ENCODE data around the gene SERPINH1. TPM values are rescaled to one million over a fixed set of nuclear protein-coding genes. Genes with fewer than 3 reads are reported as not detected.

SERPINH1 gene
- total and polyA plus RNA-seq, 2 donors (not counting 3 experiments of a cell fraction or from before 2014, with no cell fraction given) = 409 to 816 TPM

DNA sequence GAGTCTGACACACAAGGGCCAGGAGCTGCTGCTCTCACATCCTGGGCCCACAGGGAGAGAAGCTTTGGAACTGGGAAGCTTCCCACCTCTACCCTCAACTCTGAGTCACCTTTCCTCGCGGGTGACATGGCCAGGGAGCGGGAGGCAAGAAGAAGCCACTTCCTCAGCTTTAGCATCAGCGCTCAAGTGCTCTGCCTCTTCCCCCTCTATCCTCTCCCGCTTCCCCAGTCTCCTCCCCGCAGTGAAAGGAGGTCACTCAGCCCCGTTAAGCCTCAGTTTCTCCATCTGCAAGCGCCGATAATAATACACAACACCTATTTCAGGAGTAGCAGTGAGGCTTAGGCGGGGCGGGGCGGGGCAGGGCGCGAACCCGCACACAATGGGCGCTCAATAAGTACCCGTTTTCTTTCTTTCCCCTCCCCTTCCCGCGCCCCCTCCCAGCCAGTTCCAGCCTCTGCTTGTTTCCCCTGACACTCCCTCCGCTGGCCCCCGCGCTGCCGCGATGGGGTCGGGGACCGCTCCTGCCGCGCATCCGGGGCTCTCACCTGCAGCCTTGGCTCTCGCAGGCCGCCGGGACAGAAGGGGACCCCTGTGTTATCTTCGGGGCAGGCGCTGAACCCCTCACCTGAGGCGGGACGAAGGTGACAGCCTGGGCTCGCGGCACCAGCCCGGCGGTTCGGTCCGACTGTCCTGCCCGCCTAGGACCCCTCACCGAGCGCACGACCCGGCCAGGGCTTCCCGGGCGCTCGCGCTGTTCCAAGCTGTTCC is 37.2 kb upstream of the SERPINH1 start:
- Histone ChIP-seq H3K79me2 (ENCODE audit: control insufficient read depth, insufficient read depth, low read length) (no peaks in the 10 kb centered on the region), H3K9me1 (replicated peaks; ENCODE audit: control insufficient read depth, extremely low read depth, insufficient read depth, low read length) (no peaks in the 10 kb centered on the region), H3K4me3 (replicated peaks in 1 of 3; ENCODE audit: insufficient read depth in 1 of 3, low read depth in 1 of 3, low read length in 3 of 3) (peak overlapping the region; percentile 36 to 74 (median 68)), H3K27ac (ENCODE audit: insufficient read depth, low read depth, low read length) (no peak overlapping the region), H3K4me2 (ENCODE audit: insufficient read depth, low read length) (peak overlapping the region; percentile 81), H3K9me3 (replicated peaks; ENCODE audit: control insufficient read depth, insufficient read depth, low read length) (no peaks in the 10 kb centered on the region), H3K9ac (replicated peaks; ENCODE audit: extremely low read depth, insufficient read depth, low read length) (peak overlapping the region; percentile 34), H3K4me1 (ENCODE audit: control insufficient read depth, extremely low read depth, insufficient read depth, low read length) (peaks cover 22% of the 10 kb centered on the region), H4K20me1 (replicated peaks; ENCODE audit: control insufficient read depth, extremely low read depth, insufficient read depth, low read length) (no peaks in the 10 kb centered on the region), H3K36me3 (ENCODE audit: control insufficient read depth in 2 of 2, extremely low read depth in 1 of 2, insufficient read depth in 2 of 2, low read length in 2 of 2) (no peaks in the 10 kb centered on the region), H2AFZ (ENCODE audit: low read depth, low read length) (peak overlapping the region; percentile 52), H3K27me3 (ENCODE audit: control insufficient read depth in 2 of 2, insufficient read depth in 2 of 2, low read length in 2 of 2) (no peaks in the 10 kb centered on the region)
- TF ChIP-seq EZH2 (IDR thresholded peaks at IDR 0.05; ENCODE audit: borderline replicate concordance, low read depth, low read length, severe bottlenecking) (peak; percentile 45), MYC (IDR thresholded peaks at IDR 0.05; ENCODE audit: low read depth, low read length) (no peak)
- ChIA-PET CTCF (interaction anchor here (0.7 to 5.5 kb wide), 16 partner anchors 13 to 136 kb away, joined by 3 to 49 read pairs (median 4); no protein-coding TSS in a partner anchor), POLR2A (interaction anchor here (0.6 to 1.2 kb wide), 2 partner anchors 56 to 66 kb away, joined by 4 to 5 read pairs; no protein-coding TSS in a partner anchor)
- dilution Hi-C loops (cut with MboI; ENCODE audit: extremely low pct_ligation_motif_present, low sequenced_read_pairs) = loop anchor here (5.0 kb wide), 1 partner anchor 38 kb away; no protein-coding TSS in a partner anchor
- FAIRE-seq = peak; percentile 80
- intact Hi-C loops (cut with micrococcal nuclease) = loop anchor here (1.0 to 5.0 kb wide), 2 partner anchors 33 to 59 kb away; no protein-coding TSS in a partner anchor
- DNase-seq (ENCODE audit: low read depth, low spot score) = peak; percentile 23
- no TSS peak for BruUV-seq (replicated peaks)

- intact Hi-C loops (cut with micrococcal nuclease) = loop anchor here (1.0 to 5.0 kb wide), 3 partner anchors 33 to 80 kb away; no protein-coding TSS in a partner anchor
- Histone ChIP-seq H3K4me1 (ENCODE audit: control insufficient read depth, extremely low read depth, insufficient read depth, low read length) (peaks cover 22% of the 10 kb centered on the region), H3K4me2 (ENCODE audit: insufficient read depth, low read length) (peak within 1 kb of the TSS; percentile 81), H3K9ac (replicated peaks; ENCODE audit: extremely low read depth, insufficient read depth, low read length) (peak within 1 kb of the TSS; percentile 34), H3K4me3 (replicated peaks in 1 of 3; ENCODE audit: insufficient read depth in 1 of 3, low read depth in 1 of 3, low read length in 3 of 3) (peak within 1 kb of the TSS; percentile 36 to 74 (median 68)), H3K36me3 (ENCODE audit: control insufficient read depth in 2 of 2, extremely low read depth in 1 of 2, insufficient read depth in 2 of 2, low read length in 2 of 2) (no peaks in the 10 kb centered on the region), H3K79me2 (ENCODE audit: control insufficient read depth, insufficient read depth, low read length) (no peaks in the 10 kb centered on the region), H3K27ac (ENCODE audit: insufficient read depth, low read depth, low read length) (no peak within 1 kb of the TSS), H3K27me3 (ENCODE audit: control insufficient read depth in 2 of 2, insufficient read depth in 2 of 2, low read length in 2 of 2) (no peaks in the 10 kb centered on the region), H3K9me1 (replicated peaks; ENCODE audit: control insufficient read depth, extremely low read depth, insufficient read depth, low read length) (no peaks in the 10 kb centered on the region), H3K9me3 (replicated peaks; ENCODE audit: control insufficient read depth, insufficient read depth, low read length) (no peaks in the 10 kb centered on the region), H4K20me1 (replicated peaks; ENCODE audit: control insufficient read depth, extremely low read depth, insufficient read depth, low read length) (no peaks in the 10 kb centered on the region), H2AFZ (ENCODE audit: low read depth, low read length) (peak within 1 kb of the TSS; percentile 71)
- no TSS peak for BruUV-seq (replicated peaks)
- ChIA-PET CTCF (interaction anchor here (0.7 to 5.5 kb wide), 19 partner anchors 8 to 136 kb away, joined by 3 to 49 read pairs (median 4); no protein-coding TSS in a partner anchor), POLR2A (interaction anchor here (1.2 kb wide), 1 partner anchor 57 kb away, joined by 4 read pairs; no protein-coding TSS in a partner anchor)
- TF ChIP-seq POLR2AphosphoS5 (IDR thresholded peaks at IDR 0.05; ENCODE audit: insufficient read depth, low read depth, low read length) (peak; percentile 57), CTCF (IDR thresholded peaks at IDR 0.05; ENCODE audit: extremely low read depth in 1 of 2, insufficient read depth in 1 of 2, low read depth in 1 of 2, low read length in 2 of 2) (peak; percentile 51 to 59), MYC (IDR thresholded peaks at IDR 0.05; ENCODE audit: low read depth, low read length) (no peak), MAX (IDR thresholded peaks at IDR 0.05; ENCODE audit: insufficient read depth, insufficient read length) (no peak), POLR2A (IDR thresholded peaks at IDR 0.05; ENCODE audit: low read depth, low read length) (peak; percentile 14), GATA2 (IDR thresholded peaks at IDR 0.05; ENCODE audit: insufficient read depth, insufficient read length, low read depth, low read length) (no peak)
- FAIRE-seq (peak; percentile 83), DNase-seq (ENCODE audit: low read depth, low spot score) (peak; percentile 79)
- dilution Hi-C loops (cut with MboI; ENCODE audit: extremely low pct_ligation_motif_present, low sequenced_read_pairs) = no loop called here
Observed at GRCh38 chr11:75525433-75526191, 36.4 kb upstream of the SERPINH1 start, which contains the start of gene GDPD5. TSS of gene GDPD5 (minus strand) at chr11:75525941. CDS start at chr11:75477735, 48,206 bp downstream.
